Osteoblast (primary cell): ENCODE measurements around the gene PRR15L. TPM values are rescaled to one million over a fixed set of nuclear protein-coding genes. Genes with fewer than 3 reads are reported as not detected.

Source experiments
- DNase-seq: peaks from one replicate; pipeline ENCODE4 v3.0.0; 2011; ENCODE audit warnings: low spot score, mixed read lengths; ENCODE audit not compliant: insufficient read length; ENCODE audit errors: missing footprints
- H2AFZ ChIP-seq: 2 replicates; pipeline ENCODE4 v1.6.0; 2011; ENCODE audit warnings: mild to moderate bottlenecking, low read length
- H3K27ac ChIP-seq: 2 replicates; pipeline ENCODE4 v1.5.1; 2011; ENCODE audit warnings: mild to moderate bottlenecking, low read depth, low read length, moderate library complexity
- H3K27me3 ChIP-seq: 2 replicates; pipeline ENCODE4 v1.6.0; 2012; ENCODE audit warnings: mild to moderate bottlenecking, control low read depth, inconsistent platforms, low read length, moderate library complexity; ENCODE audit not compliant: insufficient read depth
- H3K36me3 ChIP-seq: 2 replicates; pipeline ENCODE4 v1.5.1; 2011; ENCODE audit warnings: mild to moderate bottlenecking, low read length, control low read depth, moderate library complexity; ENCODE audit not compliant: insufficient read depth
- H3K4me1 ChIP-seq: 2 replicates; pipeline ENCODE4 v1.5.1; 2011; ENCODE audit warnings: mild to moderate bottlenecking, low read length, control low read depth, moderate library complexity; ENCODE audit not compliant: insufficient read depth
- H3K4me2 ChIP-seq: 2 replicates; pipeline ENCODE4 v1.6.0; 2011; ENCODE audit warnings: mild to moderate bottlenecking, low read length; ENCODE audit not compliant: insufficient read depth
- H3K4me3 ChIP-seq: fragments of 200-600 bp; sonication (generic); 3 replicates; pipeline ENCODE4 v1.5.1; 2012; ENCODE audit warnings: mild to moderate bottlenecking, low read length, inconsistent platforms; ENCODE audit not compliant: insufficient read depth
- H3K79me2 ChIP-seq: 2 replicates; pipeline ENCODE4 v1.6.0; 2012; ENCODE audit warnings: mild to moderate bottlenecking, low read length, control low read depth, inconsistent platforms; ENCODE audit not compliant: insufficient read depth
- H3K9me3 ChIP-seq: 2 replicates; pipeline ENCODE4 v1.5.1; 2011; ENCODE audit warnings: low read depth, low read length, control low read depth
- H4K20me1 ChIP-seq: 2 replicates; pipeline ENCODE4 v1.6.0; 2012; ENCODE audit warnings: mild to moderate bottlenecking, low read length, control low read depth; ENCODE audit not compliant: insufficient read depth
- CTCF ChIP-seq: IDR thresholded peaks from 2 replicates; pipeline ENCODE4 v1.5.1; 2011; ENCODE audit warnings: mild to moderate bottlenecking, low read depth, low read length, moderate library complexity; ENCODE audit errors: extremely low read depth
- total RNA-seq: library from RNA; depleted of rRNA; stranded (reverse); fragments of >200 nt; gene quantifications from 2 replicates; pipeline ENCODE4 v1.2.3, GENCODE V29; 2012

The PRR15L gene
- total RNA-seq, 1 donor: not detected

GRCh38 chr17:48001197-48001596, 43.5 kb upstream of the PRR15L start:
- peak; percentile 46 for DNase-seq
- Histone ChIP-seq H3K4me1 (peaks cover 24% of the 10 kb centered on the region), H3K4me3 (no peak overlapping the region), H3K9me3 (no peaks in the 10 kb centered on the region), H3K79me2 (no peaks in the 10 kb centered on the region), H3K27ac (no peak overlapping the region), H3K27me3 (no peaks in the 10 kb centered on the region), H3K4me2 (no peak overlapping the region), H4K20me1 (no peaks in the 10 kb centered on the region), H3K36me3 (no peaks in the 10 kb centered on the region), H2AFZ (no peak overlapping the region)
- no peak for TF ChIP-seq CTCF

GRCh38 chr17:47999582-47999981, 41.9 kb upstream of the PRR15L start:
- no peaks in the 10 kb centered on the region for H4K20me1 ChIP-seq
- peaks cover 17% of the 10 kb centered on the region for H3K4me1 ChIP-seq
- no peaks in the 10 kb centered on the region for H3K27me3 ChIP-seq
- peak overlapping the region; percentile 12 for H3K27ac ChIP-seq
- H3K9me3 ChIP-seq: no peaks in the 10 kb centered on the region
- no peak overlapping the region for H3K4me3 ChIP-seq
- peak; percentile 91 for DNase-seq
- H2AFZ ChIP-seq: peak overlapping the region; percentile 60
- no peak overlapping the region for H3K4me2 ChIP-seq
- no peaks in the 10 kb centered on the region for H3K36me3 ChIP-seq
- TF ChIP-seq CTCF: no peak
- H3K79me2 ChIP-seq: no peaks in the 10 kb centered on the region

GRCh38 chr17:47998044-47998443, 40.4 kb upstream of the PRR15L start:
- Histone ChIP-seq H3K27ac (no peak overlapping the region), H3K9me3 (no peaks in the 10 kb centered on the region), H3K4me3 (no peak overlapping the region), H3K27me3 (peaks cover 4% of the 10 kb centered on the region), H3K79me2 (no peaks in the 10 kb centered on the region), H3K4me1 (peaks cover 15% of the 10 kb centered on the region), H3K36me3 (no peaks in the 10 kb centered on the region), H3K4me2 (no peak overlapping the region), H4K20me1 (no peaks in the 10 kb centered on the region), H2AFZ (no peak overlapping the region)
- DNase-seq: no peak
- no peak for TF ChIP-seq CTCF

- no peak for TF ChIP-seq CTCF
- no peaks in the 10 kb centered on the region for H3K79me2 ChIP-seq
- no peak for DNase-seq
- H3K4me2 ChIP-seq: no peak overlapping the region
- H3K4me3 ChIP-seq: no peak overlapping the region
- H3K9me3 ChIP-seq: no peaks in the 10 kb centered on the region
- no peaks in the 10 kb centered on the region for H4K20me1 ChIP-seq
- H2AFZ ChIP-seq: no peak overlapping the region
- no peaks in the 10 kb centered on the region for H3K36me3 ChIP-seq
- peaks cover 4% of the 10 kb centered on the region for H3K27me3 ChIP-seq
- no peak overlapping the region for H3K27ac ChIP-seq
- peaks cover 10% of the 10 kb centered on the region for H3K4me1 ChIP-seq
Observed at GRCh38 chr17:47997586-47997985, 39.9 kb upstream of the PRR15L start.
